CD4-positive, alpha-beta T cell treated with Interleukin-6 for 4 hours (primary cell): ENCODE data around the gene MYLK.

Experiments
- DNase-seq: peaks from one replicate; pipeline ENCODE4 v3.0.0-alpha.2; 2020; ENCODE audit warnings: mixed read lengths

The MYLK gene

GRCh38 chr3:123660141-123660675, 223.9 kb downstream of the MYLK start:
- DNase-seq: no peak

- DNase-seq: no peak
These were observed 225.3 kb downstream of the MYLK start for GRCh38 chr3:123658852-123659206.

DNA sequence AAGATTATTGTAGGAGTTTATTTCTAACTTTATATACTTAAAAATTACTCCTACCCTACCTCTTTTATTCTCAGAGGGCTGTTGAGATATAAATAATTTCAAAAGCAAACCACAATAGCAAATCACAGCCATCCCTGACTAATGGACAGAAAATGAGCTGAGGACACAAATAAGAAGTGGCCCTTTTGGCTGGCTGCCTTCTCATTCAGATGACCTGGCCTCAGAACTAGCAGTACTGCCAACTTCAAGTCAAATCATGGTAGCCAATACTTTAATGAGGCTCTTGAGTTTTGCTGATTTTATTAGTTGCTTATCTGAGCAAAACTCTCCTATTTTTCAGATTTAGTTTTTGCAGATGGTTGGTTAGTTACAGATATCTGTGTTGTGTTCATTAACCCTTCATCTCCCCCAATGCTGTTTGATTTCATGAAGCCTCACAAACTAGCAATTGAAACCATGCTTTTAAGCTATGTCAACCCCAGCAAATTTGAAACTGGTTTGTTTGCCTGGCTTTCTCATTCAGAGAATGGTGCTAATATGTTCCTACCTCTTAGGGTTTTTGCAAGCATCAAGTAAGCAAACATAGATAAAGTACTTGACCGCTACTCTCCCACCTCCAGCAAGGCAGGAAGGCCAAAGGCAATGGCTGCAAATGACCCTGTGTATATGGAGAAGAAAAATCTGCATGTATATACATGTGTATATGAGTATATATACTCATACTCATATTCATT, 225.8 kb downstream of the MYLK start:
- DNase-seq: no peak

DNA sequence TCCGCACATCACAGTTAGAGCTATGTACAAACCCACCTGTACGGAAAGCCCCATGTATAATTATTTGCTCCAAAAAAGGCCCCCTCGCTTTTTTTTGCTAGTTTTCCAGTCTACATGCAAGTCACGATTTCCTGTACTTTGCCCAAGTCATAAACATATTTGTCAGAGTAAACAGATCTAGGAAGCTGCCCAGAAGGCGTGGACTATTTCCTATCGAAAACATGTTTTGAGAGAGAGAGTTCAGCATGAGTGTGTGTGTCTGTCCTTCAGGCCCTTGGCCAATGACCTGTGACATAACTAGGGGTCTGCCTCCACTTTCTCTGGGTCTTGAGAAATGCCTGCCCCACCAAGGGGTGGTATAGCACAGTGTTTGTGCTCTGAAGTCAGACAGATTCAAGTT, 226.6 kb downstream of the MYLK start:
- no peak for DNase-seq

DNA sequence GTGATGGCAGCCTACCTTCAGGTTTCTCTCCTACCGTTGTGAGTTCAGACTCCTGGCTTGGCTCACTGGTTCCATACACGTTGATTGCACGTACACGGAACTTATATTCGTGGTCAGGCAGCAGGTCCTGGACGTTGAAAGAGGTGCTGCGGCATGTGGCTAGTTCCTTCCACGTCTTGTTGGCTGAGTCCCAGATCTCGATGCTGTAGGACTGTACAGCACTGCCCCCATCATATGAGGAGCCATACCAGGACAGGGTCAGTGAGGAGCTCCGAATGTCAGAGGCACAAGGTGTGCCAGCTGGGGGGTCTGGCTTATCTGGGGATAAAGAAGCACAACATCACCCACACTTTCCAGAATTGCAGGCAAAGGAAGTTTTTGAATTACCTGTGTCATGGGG, 227.0 kb downstream of the MYLK start:
- no peak for DNase-seq

DNA sequence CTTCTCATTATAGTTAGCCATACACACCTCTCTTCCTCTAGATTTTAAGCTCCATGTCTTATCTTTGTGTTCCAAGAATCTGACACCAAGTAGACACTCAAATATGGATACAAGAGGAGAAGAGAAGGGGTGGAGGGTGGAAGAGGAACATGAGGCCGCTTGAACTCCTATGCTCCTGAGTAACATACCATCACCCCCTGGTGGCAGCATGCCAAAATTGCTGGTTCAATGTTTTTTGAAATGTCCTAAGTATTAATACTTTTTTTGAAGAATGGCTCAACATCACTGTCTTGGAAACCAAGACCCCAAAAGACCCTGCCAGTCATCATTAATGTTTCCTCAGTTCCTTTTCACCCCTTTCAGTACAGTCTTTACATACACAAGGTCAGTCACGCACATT, 227.4 kb downstream of the MYLK start:
- DNase-seq: no peak

DNA sequence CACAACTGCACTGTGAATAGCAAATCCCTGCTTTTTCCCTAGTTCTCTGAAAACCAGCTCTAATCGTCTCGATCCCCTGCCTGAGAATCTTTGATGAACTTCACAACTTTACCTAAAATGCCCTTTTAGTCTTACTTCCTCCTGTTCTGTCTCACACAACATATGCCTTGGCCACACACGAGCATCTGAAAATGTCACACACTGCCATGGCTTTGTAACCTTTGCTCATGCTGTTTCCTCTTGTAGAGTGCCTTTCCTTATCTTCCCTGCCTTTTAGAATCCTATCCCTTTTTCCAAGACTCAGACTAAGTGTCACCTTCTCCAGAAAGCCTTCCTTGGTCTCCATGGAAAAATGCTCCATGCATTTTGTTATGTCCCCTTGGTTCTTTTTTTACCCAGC, 227.9 kb downstream of the MYLK start:
- no peak for DNase-seq

- DNase-seq: no peak
These were observed 228.7 kb downstream of the MYLK start for GRCh38 chr3:123655400-123655799.

GRCh38 chr3:123653221-123653682, 230.9 kb downstream of the MYLK start:
- no peak for DNase-seq

DNA sequence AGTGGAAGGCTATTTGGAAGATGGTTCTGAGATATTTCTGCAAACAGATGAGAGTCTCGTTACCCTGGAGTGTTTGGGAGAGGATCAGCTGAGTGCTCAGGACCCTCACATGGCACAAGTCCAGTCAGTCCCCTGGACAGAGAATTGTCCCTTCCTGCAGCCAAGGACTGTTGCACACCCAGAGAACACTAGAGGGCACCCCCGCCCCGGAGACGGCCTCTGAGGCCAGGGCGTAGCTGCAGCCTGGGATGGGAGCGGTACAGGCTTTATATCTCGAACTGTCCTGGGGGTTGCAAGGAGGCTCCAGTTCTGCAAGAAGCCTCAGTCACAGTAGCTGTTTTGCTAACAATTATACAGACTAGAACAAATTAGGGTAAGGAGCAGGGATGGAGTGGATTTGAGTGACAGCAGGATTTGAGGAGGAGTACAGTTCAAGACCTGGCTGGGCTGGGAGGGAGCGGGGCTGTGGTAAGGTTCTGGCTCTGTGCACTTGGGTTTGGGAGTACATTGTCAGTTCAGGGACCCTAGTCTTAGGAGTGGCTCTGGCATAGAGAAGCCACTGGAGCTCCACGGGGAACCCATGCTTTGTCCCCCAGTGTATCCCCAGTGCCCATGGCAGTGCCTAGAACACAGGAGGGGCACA, 231.7 kb downstream of the MYLK start:
- DNase-seq: peak; percentile 19

GRCh38 chr3:123651449-123652341, 232.4 kb downstream of the MYLK start:
- DNase-seq: no peak

DNA sequence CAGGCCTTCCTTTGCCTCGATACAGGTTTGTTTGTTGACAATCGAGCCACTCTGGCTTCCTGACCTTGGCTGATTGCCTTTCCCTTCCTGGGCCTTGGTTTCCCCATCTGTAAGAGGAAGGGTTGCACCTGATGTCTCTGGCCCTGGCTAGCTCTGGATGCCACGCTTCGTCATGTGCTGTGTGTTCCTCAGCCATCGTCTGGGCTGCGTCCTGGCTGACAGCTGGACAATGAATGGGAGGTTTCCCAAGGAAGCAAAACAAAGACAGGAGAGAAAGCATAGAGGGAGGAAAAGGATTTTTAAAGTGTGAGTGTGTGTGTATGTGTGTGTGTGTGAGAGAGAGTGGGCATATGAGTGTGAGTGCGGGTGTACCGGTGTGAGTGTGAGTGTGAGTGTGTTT, 234.0 kb downstream of the MYLK start:
- DNase-seq: no peak

DNA sequence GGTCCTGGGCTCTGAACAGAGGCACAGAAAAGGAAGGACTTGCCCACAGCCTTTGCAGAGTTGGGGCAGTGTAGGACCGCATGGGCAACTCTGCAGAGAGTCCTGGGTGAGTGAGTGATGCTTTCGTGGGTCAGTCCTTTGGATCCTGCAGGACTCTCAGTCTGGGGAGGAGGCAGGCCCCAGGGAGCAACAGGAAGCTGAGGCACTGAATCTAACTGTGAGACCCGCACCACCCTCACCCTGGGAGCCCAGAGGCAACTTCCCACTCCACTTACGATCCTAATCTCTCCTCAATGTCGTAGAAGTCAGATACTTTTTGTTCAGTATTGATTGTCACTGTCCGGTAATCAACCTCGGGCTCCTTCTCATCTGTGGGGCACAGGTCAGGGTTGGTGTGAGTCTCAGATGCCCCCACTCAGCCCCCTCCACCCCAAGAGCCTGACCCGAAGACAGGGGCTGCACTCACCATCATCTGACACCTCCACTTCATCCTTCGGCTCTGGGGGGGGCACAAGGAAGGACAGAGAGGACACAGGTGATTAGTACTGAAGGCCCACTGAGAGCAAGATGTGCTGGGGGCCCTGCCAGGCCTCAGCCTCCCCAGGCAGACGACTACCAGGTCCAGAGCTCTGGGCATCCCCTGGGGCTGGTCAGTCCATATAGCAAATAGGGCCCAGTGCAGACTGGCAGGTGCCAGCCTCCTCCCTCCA, 235.3 kb downstream of the MYLK start:
- DNase-seq: no peak

DNA sequence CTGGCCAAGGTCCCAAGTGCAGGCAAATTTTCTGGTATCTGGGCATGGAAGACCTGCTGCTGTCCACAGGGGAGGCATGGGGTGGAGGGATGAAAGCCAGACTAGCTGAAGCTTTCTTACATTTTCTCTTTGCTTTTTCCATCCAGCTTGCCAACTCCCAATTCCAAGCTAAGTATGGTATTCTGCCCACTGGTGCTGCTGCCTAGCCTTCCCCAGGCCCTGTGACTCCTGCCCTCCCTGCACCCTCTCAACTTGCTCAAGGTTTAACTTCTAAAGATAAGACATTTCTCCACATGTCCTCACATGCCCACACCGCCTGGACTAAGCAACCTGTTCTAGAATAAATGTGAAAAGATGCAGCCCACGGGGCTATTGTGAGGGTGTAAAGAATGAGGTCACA, 239.8 kb downstream of the MYLK start:
- no peak for DNase-seq

DNA sequence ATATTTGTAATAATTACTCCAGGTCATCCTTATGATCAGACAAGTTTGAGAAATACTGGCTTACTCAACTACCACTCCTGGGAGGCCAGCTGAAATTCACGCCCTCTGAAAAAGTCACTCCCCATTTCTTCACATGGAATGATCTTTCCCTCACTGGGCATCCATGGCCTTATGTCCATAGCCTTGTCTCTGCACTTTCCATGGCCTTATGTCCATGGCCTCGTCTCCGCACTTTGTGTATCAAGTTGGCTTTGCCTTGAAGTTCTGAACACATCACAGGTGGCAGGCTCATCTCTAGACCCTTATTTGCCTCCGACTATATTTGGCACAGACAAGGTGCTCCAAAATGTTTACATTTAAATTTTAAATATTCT, 241.2 kb downstream of the MYLK start:
- DNase-seq: no peak

DNA sequence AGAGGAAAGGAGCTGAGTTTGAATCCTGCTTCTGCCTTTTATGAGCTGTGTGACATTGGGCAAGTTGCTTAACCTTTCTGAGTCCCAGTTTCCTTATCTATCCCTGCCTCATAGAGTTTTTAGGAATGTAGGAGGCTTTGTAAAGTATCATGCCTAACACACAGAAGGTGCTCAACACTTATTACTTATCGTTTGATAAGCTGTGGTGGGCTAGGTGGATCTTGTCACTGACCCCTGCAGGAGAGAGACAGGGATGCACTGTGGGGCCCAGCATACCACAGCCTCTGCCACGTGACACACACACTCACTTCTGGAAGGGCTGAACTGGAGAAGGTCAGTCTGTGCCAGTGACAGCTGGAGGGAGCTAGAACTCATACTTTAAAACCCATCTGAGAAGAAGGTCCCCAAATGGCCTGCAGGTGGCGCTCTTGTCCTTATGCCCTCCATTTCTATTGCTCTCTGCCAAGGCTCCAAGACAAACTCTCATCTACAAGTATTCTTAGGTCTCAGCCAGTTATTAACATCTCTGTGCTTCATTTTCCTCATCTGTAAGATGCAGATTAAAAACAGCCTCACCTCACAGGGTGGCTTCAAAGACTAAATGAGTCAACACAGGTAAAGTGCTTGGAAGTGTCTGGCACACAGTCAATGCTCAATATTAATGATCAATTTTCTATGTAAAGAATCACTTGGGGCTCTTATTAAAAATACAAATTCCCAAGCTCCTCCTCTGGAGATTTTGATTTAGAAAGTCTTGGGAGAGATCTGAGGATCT, 241.8 kb downstream of the MYLK start:
- DNase-seq: peak; percentile 35

DNA sequence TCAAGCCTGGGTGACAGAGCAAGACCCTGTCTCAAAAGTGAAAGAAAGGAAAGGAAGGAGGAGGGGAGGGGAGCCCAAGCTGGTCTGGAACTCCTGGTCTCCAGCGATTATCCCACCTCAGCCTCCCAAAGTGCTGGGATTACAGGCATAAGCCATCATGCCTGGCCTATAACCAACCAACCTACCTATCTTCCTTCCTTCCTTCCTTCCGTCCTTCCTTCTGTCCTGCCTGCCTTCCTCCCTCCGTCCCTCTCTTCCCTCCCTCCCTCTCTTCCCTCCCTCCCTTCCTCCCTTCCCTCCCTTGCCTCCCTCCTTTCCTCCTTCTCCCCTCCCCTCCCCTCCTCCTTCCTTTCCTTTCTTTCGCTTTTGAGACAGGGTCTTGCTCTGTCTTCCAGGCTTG, 242.6 kb downstream of the MYLK start:
- no peak for DNase-seq

DNA sequence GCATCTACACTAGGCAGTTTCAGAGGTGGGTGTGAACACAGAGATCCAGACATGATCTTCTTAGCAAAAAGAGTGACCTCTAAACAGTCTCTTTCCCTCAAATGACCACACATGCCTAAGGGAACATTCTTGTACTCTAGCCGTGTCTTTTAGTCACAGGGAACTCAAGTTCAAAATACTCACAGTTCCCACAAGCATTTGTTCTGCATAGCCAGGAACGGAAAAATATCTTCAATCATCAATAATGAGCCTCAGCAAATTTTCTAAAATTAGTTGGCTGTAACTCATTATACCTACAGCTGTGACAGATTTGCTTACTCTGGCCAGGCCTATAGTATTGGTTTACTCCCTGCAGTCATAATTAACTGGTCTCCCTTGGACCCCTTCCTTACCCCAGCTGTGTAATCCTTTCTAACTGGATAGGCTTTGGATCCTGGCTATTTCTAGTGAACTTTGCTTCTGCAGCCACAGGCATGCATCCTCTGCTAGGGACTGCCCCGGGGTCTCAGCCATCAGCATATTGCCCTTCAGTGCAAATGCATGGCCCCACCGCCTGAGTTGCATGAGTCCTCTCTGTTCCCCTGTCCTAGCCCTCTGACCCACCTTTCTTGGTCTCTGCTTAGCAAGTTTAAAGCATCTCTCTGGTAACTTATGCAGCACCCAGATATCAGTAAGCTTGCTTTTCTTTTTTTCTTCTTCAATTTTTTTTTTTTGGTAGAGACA, 243.2 kb downstream of the MYLK start:
- no peak for DNase-seq

- no peak for DNase-seq
These were observed 243.8 kb downstream of the MYLK start for GRCh38 chr3:123640311-123640710.

- no peak for DNase-seq
These were observed 245.0 kb downstream of the MYLK start for GRCh38 chr3:123638936-123639689.

DNA sequence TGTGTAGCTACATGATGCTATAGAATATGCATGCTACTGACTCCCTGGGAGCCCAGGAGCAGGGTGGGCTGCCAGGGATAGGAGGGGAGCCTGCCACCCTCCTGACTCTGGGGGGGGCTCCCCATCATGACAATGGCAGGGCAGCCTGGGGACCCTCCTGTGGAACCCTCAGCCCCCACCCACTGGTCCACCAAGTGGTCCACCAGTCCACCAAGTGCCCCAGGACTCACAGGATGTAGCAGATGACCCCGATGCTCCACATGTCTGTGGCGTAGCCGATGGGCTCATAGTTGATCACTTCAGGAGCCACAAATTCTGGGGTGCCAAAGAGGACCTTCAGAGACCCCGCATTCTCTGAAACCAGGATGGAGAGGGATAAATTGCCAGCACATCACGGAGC, 246.3 kb downstream of the MYLK start:
- DNase-seq: no peak
